HEK293T (cell line): Measurements from ENCODE around the gene SLC16A3.

Experiments used
- FOXA1 ChIP-seq: fragments of 450-650 bp; IDR thresholded peaks from 2 replicates; pipeline ENCODE4 v1.6.1; 2016; ENCODE audit warnings: mild to moderate bottlenecking
- FOXM1 ChIP-seq: fragments of 450-650 bp; IDR thresholded peaks from 2 replicates; pipeline ENCODE4 v1.6.1; 2017; ENCODE audit warnings: mild to moderate bottlenecking, borderline replicate concordance
- L3MBTL2 ChIP-seq: fragments of 450-650 bp; conservative IDR thresholded peaks from 2 replicates; pipeline ENCODE4 v1.6.1; 2016; ENCODE audit warnings: mild to moderate bottlenecking
- LEF1 ChIP-seq: fragments of 450-650 bp; IDR thresholded peaks from 2 replicates; pipeline ENCODE4 v1.6.1; 2017; ENCODE audit warnings: mild to moderate bottlenecking, borderline replicate concordance
- NFRKB ChIP-seq: fragments of 450-650 bp; IDR thresholded peaks from 2 replicates; pipeline ENCODE4 v1.6.1; 2016; ENCODE audit warnings: mild to moderate bottlenecking, moderate library complexity
- SP1 ChIP-seq: fragments of 450-650 bp; IDR thresholded peaks from 2 replicates; pipeline ENCODE4 v1.6.1; 2017
- SUZ12 ChIP-seq: fragments of 450-650 bp; IDR thresholded peaks from 2 replicates; pipeline ENCODE4 v1.6.1; 2016; ENCODE audit warnings: mild to moderate bottlenecking
- ZNF384 ChIP-seq: fragments of 450-650 bp; IDR thresholded peaks from 2 replicates; pipeline ENCODE4 v1.6.1; 2016

DNA sequence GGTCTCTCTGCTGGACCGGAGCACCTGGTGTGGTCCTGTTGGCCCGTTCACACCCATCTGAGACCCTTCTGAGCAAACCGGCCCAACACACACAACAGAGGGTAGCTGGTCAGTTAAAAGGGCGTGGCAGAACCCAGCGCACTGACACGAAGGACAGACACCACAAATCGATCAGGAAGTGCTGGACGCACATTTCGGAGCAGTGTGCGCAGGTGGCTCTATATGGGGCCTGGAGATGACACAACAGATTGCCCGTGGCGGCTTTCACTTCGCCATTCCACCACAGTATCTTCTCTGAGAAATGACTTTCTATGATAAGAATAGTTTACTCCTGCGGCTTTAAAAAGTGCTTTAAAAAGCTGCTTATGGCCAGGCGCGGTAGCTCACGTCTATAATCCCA lies 28.7 kb upstream of the SLC16A3 start:
- TF ChIP-seq FOXM1 (no peak), SP1 (no peak), FOXA1 (no peak), NFRKB (no peak), L3MBTL2 (no peak), LEF1 (no peak), SUZ12 (no peak), ZNF384 (no peak)
